Subcutaneous preadipocyte (primary cell): ENCODE data around the gene PRTN3. TPM values are rescaled to one million over a fixed set of nuclear protein-coding genes. Genes with fewer than 3 reads are reported as not detected.

ENCODE experiments used
- small RNA-seq: library from RNA; depleted of rRNA; stranded (forward); fragments of <200 nt; gene quantifications from one replicate; pipeline ENCODE3, GENCODE V24; 2012
- total RNA-seq: library from RNA; depleted of rRNA; stranded (reverse); fragments of >200 nt; gene quantifications from 2 replicates; pipeline ENCODE4 v1.2.3, GENCODE V29; 2012

Gene PRTN3
- total RNA-seq: not detected in 2 replicates

DNA sequence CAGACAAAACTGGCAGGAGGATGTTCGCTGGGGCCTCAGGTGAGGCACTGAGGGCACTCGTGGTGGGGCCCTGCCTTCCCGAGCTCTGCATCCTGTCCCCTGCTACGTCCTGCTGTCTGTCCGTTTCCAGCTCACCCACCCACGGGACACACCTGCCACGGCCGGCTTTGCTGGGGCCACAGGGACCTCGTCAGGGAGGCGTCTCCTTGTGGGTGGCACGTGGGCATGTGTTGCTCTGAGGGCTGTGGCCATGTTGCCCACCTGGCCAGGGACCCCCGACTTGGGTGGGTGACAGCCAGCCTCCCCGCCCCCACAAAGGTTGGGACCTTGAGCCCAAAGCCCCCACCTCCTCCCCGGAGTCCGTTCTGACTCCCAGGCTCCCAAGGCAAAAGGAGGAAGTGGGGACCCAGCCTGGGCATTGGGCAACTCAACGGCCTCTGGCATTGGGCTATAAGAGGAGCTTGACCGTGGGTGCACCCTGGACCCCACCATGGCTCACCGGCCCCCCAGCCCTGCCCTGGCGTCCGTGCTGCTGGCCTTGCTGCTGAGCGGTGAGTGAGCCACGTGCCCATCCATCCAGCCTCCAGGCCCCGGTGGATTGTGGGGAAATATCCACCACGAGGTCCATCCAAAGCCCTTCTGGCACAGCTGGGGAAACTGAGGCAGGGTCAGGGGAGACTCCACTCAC lies at the start of gene PRTN3:
Gene PRTN3, plus strand, starts transcription at position 481 of the 688 bp plus-strand sequence. Its CDS starts 10 bp downstream, at position 491.

DNA sequence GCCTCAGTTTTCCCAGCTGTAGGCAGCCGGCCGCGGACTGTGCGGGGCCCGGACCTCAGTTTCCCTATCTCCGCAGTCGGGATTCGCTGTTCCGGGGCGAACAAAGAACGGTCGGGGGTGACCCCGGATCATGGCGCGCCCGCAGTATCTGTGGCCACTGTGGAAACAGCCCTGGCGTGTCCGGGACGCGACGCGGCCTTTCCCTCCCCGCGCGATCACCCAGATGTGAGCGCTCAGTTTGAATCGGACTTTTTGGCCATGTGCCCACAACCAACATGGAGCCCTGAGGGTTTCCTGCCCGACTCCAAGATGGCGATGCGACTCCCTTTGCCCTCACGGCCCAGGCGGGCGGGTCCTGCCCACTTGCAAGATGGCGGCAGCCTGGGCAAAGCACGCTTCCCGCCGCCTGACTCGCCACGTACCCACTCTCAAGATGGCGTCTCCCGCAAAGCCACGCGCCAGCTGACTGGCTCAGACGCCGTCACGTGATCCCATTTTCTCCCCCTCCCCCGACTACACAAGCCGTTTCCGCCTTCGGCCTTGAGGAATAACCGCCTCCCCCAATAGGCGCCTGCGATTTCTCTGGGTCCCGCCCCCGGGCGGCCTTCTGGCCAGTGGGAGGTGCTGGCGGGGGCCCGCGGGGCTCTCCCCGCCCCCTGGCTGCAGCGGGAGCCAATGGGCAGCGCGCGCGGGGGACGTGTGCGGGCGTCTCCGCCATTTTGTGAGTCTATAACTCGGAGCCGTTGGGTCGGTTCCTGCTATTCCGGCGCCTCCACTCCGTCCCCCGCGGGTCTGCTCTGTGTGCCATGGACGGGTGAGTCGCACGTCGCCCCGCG lies 43.9 kb upstream of the PRTN3 start, which contains the start of gene PTBP1:
Gene PTBP1, plus strand, starts transcription at position 761 of the 836 bp plus-strand sequence. Its CDS starts 46 bp downstream, at position 807.

GRCh38 chr19:821825-822503 lies 18.8 kb upstream of the PRTN3 start, which contains the start of gene PLPPR3:
Gene PLPPR3, minus strand, starts transcription at chr19:821955. Its CDS starts 396 bp downstream, at chr19:821559.

GRCh38 chr19:827710-828321 lies 13.0 kb upstream of the PRTN3 start, which contains the start of gene AZU1:
Gene AZU1, plus strand, starts transcription at chr19:827837. Its CDS starts 10 bp downstream, at chr19:827847.

GRCh38 chr19:852136-853013 lies 11.6 kb downstream of the PRTN3 start, which contains the start of gene ELANE:
Gene ELANE, plus strand, starts transcription at chr19:852303. Its CDS starts 26 bp downstream, at chr19:852329.

DNA sequence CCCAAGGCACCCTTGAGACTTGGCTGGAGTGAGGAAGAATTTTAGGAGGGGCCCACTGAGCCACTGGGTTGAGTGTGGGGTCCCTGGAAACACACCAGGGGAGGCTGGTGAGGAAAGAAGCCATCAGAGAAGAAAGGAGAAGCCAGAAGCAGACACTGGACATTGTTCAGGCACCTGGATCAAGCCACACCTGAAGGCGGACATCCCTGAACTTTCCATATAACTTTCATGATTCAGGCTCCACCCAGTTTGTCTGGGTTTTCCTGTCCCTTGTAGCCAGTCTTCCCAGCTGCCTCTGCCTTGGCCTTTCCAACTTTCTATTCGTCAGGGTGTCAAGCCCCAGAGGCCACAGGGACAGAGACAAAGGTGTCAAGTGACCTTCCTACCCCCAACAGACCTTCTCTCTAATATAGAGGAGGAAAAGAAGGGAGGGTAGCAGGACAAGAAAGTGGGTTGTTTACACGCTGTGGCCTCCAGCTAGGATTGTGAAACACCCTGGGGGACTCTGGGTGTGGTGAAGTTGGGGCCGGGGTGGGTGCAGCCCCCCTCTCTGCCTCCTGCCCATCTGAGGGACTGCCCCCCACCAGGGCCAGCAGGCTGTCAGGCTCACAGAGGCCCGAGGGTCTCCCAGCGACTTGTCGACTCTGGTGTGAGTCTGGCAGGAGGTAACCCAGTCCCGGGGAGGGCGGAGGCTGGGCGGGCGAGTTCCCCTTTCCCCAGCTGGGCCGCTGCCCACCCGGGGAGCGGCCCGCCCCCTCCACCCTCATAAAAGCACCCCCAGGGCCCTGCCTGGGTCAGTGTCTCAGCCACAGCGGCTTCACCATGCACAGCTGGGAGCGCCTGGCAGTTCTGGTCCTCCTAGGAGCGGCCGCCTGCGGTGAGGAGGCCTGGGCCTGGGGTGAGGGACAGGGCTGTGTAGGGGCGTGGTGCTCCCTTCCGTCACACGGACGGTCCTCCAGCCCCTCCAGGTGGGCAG lies 18.4 kb downstream of the PRTN3 start, which contains the start of gene CFD:
Gene CFD, plus strand, starts transcription at position 797 of the 976 bp plus-strand sequence. Its CDS starts 26 bp downstream, at position 823.

DNA sequence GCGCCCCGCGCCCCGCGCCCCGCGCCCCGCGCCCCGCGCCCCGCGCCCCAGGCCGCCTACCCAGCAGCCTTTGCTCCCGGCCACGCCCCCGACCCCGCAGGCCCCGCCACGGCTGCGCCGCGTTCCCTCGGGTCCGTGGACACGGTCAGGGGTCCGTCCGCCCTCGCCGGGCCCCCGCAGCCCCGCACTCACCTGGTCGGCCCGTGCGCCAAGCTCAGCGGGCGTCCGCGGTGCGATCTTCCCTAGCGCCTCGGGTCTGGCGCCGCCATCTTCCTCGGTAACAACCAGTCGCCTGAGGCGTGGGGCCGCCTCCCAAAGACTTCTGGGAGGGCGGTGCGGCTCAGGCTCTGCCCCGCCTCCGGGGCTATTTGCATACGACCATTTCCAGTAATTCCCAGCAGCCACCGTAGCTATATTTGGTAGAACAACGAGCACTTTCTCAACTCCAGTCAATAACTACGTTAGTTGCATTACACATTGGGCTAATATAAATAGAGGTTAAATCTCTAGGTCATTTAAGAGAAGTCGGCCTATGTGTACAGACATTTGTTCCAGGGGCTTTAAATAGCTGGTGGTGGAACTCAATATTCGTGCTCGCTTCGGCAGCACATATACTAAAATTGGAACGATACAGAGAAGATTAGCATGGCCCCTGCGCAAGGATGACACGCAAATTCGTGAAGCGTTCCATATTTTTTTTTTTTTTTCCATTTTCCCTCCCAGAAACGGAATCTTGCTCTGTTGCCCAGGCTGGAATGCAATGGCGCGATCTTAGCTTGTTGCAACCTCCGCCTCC lies 52.3 kb downstream of the PRTN3 start, which contains the start of the genes MED16 and RNU6-9:
Gene MED16, minus strand, starts transcription at position 294 of the 796 bp plus-strand sequence. CDS start 2,056 bp downstream, outside the sequence.
Gene RNU6-9, plus strand, starts transcription at position 591 of the 796 bp plus-strand sequence.

Small RNAs within 50 kb of the gene (small RNA-seq; reads per million reads assigned to genes)
- gene MIR3187: not detected
- gene RNU6-9: 5.8 reads per million, percentile 93 among the genes with 10 or more reads in this experiment

Other genes with a start within 250 kb of the PRTN3 start
- 27.6 and 34.6 TPM in 2 replicates for gene POLRMT, start 207.5 kb upstream of the PRTN3 start, total RNA-seq
- gene FGF22, start 201.1 kb upstream of the PRTN3 start, total RNA-seq: not detected in 2 replicates
- 37.5 and 48.5 TPM in 2 replicates for gene RNF126, start 177.8 kb upstream of the PRTN3 start, total RNA-seq
- gene FSTL3, start 164.6 kb upstream of the PRTN3 start, total RNA-seq: 29.9 and 33.8 TPM in 2 replicates
- not detected in 2 replicates for gene PRSS57, start 145.5 kb upstream of the PRTN3 start, total RNA-seq
- gene PALM, start 132.1 kb upstream of the PRTN3 start, total RNA-seq: 2.5 and 9.9 TPM in 2 replicates
- gene MISP, start 89.9 kb upstream of the PRTN3 start, total RNA-seq: 0.20 TPM in 1 of 2 replicates, not detected in the other
- gene PTBP1, start 43.5 kb upstream of the PRTN3 start, total RNA-seq: 133 and 189 TPM in 2 replicates
- gene PLPPR3, start 19.0 kb upstream of the PRTN3 start, total RNA-seq: not detected in 2 replicates
- not detected in 2 replicates for gene AZU1, start 13.2 kb upstream of the PRTN3 start, total RNA-seq
- gene ELANE, start 11.3 kb downstream of the PRTN3 start, total RNA-seq: 0.20 and 0.37 TPM in 2 replicates
- gene CFD, start 18.7 kb downstream of the PRTN3 start, total RNA-seq: 8.0 and 144 TPM in 2 replicates
- 24.3 and 25.0 TPM in 2 replicates for gene MED16, start 52.2 kb downstream of the PRTN3 start, total RNA-seq
- gene RNU6-9, start 52.5 kb downstream of the PRTN3 start, total RNA-seq: not detected in 2 replicates
- 23.1 and 25.7 TPM in 2 replicates for gene R3HDM4, start 72.2 kb downstream of the PRTN3 start, total RNA-seq
- gene KISS1R, start 76.3 kb downstream of the PRTN3 start, total RNA-seq: not detected in 2 replicates
- gene ARID3A, start 85.0 kb downstream of the PRTN3 start, total RNA-seq: 18.4 and 33.2 TPM in 2 replicates
- 68.0 and 80.9 TPM in 2 replicates for gene WDR18, start 143.3 kb downstream of the PRTN3 start, total RNA-seq
- under 0.01 and 0.20 TPM in 2 replicates for gene GRIN3B, start 159.4 kb downstream of the PRTN3 start, total RNA-seq
- 68.3 and 80.5 TPM in 2 replicates for gene TMEM259, start 180.1 kb downstream of the PRTN3 start, total RNA-seq
- not detected in 2 replicates for gene RNU6-2, start 180.5 kb downstream of the PRTN3 start, total RNA-seq
- gene CNN2, start 185.6 kb downstream of the PRTN3 start, total RNA-seq: 122 and 131 TPM in 2 replicates
- 4.0 and 4.3 TPM in 2 replicates for gene ABCA7, start 199.1 kb downstream of the PRTN3 start, total RNA-seq
- gene ARHGAP45, start 226.2 kb downstream of the PRTN3 start, total RNA-seq: 0.78 and 1.5 TPM in 2 replicates